ENCODE data around the gene SHOC2.

GRCh38 chr10:110931769-110932381, 12.5 kb downstream of the SHOC2 start:
- TF ChIP-seq CTCF (optimal IDR thresholded peaks at IDR 0.05 in 1 of 3, IDR thresholded peaks at IDR 0.05 in 1 of 3, conservative IDR thresholded peaks at IDR 0.05 in 1 of 3; ENCODE audit: extremely low read depth in 1 of 3, insufficient read depth in 2 of 3, low read length in 3 of 3) (no peak), EZH2 (IDR thresholded peaks at IDR 0.05; ENCODE audit: low read length) (no peak)
